IMR-90 (cell line): ENCODE results near the gene ALDH3B2. TPM values are rescaled to one million over a fixed set of nuclear protein-coding genes. Genes with fewer than 3 reads are reported as not detected.

Source experiments
- ATAC-seq: fragments of 200-7000 bp; cut with Tn5 transposase; 2 replicates; pipeline ENCODE4 v1.9.1; 2020; ENCODE audit warnings: low read depth, mild to moderate bottlenecking, moderate library complexity
- BruUV-seq: library from RNA; stranded (reverse); fragments of 400-500 nt; replicated peaks from 2 replicates; lab custom pipeline; 2021; lab: Mats Ljungman, UMichigan
- CTCF ChIA-PET: fragments of 300-600 bp; formaldehyde crosslinking; extraction: SDS; loops from one replicate; lab custom pipeline; 2021; ENCODE audit warnings: antibody characterized with exemption; lab: Yijun Ruan, JAX
- POLR2A ChIA-PET: fragments of 300-600 bp; sonication (Branson Sonifier 250); formaldehyde crosslinking; loops from one replicate; lab custom pipeline; 2022; ENCODE audit warnings: antibody characterized with exemption; ENCODE audit not compliant: unreplicated experiment; lab: Charles Lee
- DNase-seq: peaks from one replicate; pipeline ENCODE4 v3.0.0; 2013
- H2AFZ ChIP-seq: replicated peaks from 2 replicates; pipeline ENCODE3; 2013; ENCODE audit warnings: low read length, mild to moderate bottlenecking; ENCODE audit not compliant: poor library complexity
- H2AK5ac ChIP-seq: 2 replicates; pipeline ENCODE4 v1.6.1; 2013; ENCODE audit warnings: low read depth, low read length, inconsistent platforms
- H2AK9ac ChIP-seq: replicated peaks from 2 replicates; pipeline ENCODE3; 2013; ENCODE audit warnings: mild to moderate bottlenecking, low read depth, low read length, moderate library complexity; ENCODE audit not compliant: poor library complexity
- H2BK120ac ChIP-seq: 2 replicates; pipeline ENCODE4 v1.6.1; 2013; ENCODE audit warnings: low read depth, low read length, inconsistent platforms
- H2BK15ac ChIP-seq: 3 replicates; pipeline ENCODE4 v1.6.1; 2013; ENCODE audit warnings: low read depth, low read length, inconsistent platforms
- H2BK20ac ChIP-seq: 2 replicates; pipeline ENCODE4 v1.6.1; 2013; ENCODE audit warnings: low read depth, mild to moderate bottlenecking, inconsistent platforms, low read length, moderate library complexity
- H2BK5ac ChIP-seq: 2 replicates; pipeline ENCODE4 v1.6.1; 2013; ENCODE audit warnings: mild to moderate bottlenecking, low read depth, low read length, inconsistent platforms; ENCODE audit not compliant: poor library complexity, severe bottlenecking
- H3K14ac ChIP-seq: replicated peaks from 2 replicates; pipeline ENCODE4 v1.6.1; 2013; ENCODE audit warnings: low read depth, low read length, inconsistent platforms
- H3K18ac ChIP-seq: 2 replicates; pipeline ENCODE4 v1.6.1; 2013; ENCODE audit warnings: low read depth, low read length, control low read depth
- H3K23ac ChIP-seq: 2 replicates; pipeline ENCODE4 v1.6.1; 2013; ENCODE audit warnings: low read depth, low read length, inconsistent platforms
- H3K27ac ChIP-seq: 2 replicates; pipeline ENCODE4 v1.5.1; 2013; ENCODE audit warnings: mild to moderate bottlenecking, control low read depth, low read length; ENCODE audit not compliant: insufficient read depth
- H3K27me3 ChIP-seq: 2 replicates; pipeline ENCODE4 v1.6.1; 2013; ENCODE audit warnings: low read length; ENCODE audit not compliant: control insufficient read depth, insufficient read depth
- H3K36me3 ChIP-seq: 2 replicates; pipeline ENCODE4 v1.6.1; 2013; ENCODE audit warnings: low read length, mixed read lengths; ENCODE audit not compliant: control insufficient read depth, insufficient read depth
- H3K4ac ChIP-seq: 2 replicates; pipeline ENCODE4 v1.6.1; 2013; ENCODE audit warnings: low read depth, low read length, inconsistent platforms
- H3K4me1 ChIP-seq: 2 replicates; pipeline ENCODE4 v1.6.1; 2013; ENCODE audit warnings: low read length, mixed read lengths; ENCODE audit not compliant: control insufficient read depth, insufficient read depth
- H3K4me2 ChIP-seq: 2 replicates; pipeline ENCODE4 v1.6.1; 2013; ENCODE audit warnings: low read depth, mild to moderate bottlenecking, control low read depth, low read length, moderate library complexity
- H3K4me3 ChIP-seq: 2 replicates; pipeline ENCODE4 v1.5.1; 2013; ENCODE audit warnings: low read depth, mild to moderate bottlenecking, control low read depth, low read length, moderate library complexity; ENCODE audit not compliant: insufficient read depth
- H3K56ac ChIP-seq: 2 replicates; pipeline ENCODE4 v1.6.1; 2013; ENCODE audit warnings: low read length, inconsistent platforms; ENCODE audit not compliant: insufficient read depth; ENCODE audit errors: extremely low read depth
- H3K79me1 ChIP-seq, 2 experiments: 2 replicates each; pipeline ENCODE4 v1.6.1; 2013; ENCODE audit warnings: low read length in 2 of 2, inconsistent platforms in 1 of 2, low read depth in 1 of 2
- H3K9ac ChIP-seq: 2 replicates; pipeline ENCODE4 v1.6.1; 2013; ENCODE audit warnings: low read depth, low read length, control low read depth
- H3K9me1 ChIP-seq: 2 replicates; pipeline ENCODE4 v1.6.1; 2013; ENCODE audit warnings: low read length, inconsistent platforms; ENCODE audit not compliant: insufficient read depth
- H3K9me3 ChIP-seq: 2 replicates; pipeline ENCODE4 v1.6.1; 2013; ENCODE audit warnings: low read length; ENCODE audit not compliant: control insufficient read depth, insufficient read depth
- H4K20me1 ChIP-seq: 2 replicates; pipeline ENCODE4 v1.6.1; 2013; ENCODE audit warnings: low read length, inconsistent platforms; ENCODE audit not compliant: insufficient read depth
- H4K5ac ChIP-seq: 2 replicates; pipeline ENCODE4 v1.6.1; 2013; ENCODE audit warnings: mild to moderate bottlenecking, low read depth, low read length, control low read depth
- H4K8ac ChIP-seq, 2 experiments: 2 replicates each; pipeline ENCODE4 v1.6.1; 2013; ENCODE audit warnings: low read depth in 2 of 2, low read length in 2 of 2, control low read depth in 1 of 2, inconsistent platforms in 1 of 2
- H4K91ac ChIP-seq: 2 replicates; pipeline ENCODE4 v1.6.1; 2013; ENCODE audit warnings: low read depth, low read length, inconsistent platforms; ENCODE audit not compliant: insufficient read depth
- BHLHE40 ChIP-seq: fragments of 150-350 bp; IDR thresholded peaks from 2 replicates; pipeline ENCODE4 v1.6.1; 2016; ENCODE audit warnings: mild to moderate bottlenecking, low read depth, low read length
- CEBPB ChIP-seq: IDR thresholded peaks from 2 replicates; pipeline ENCODE4 v1.6.1; 2012; ENCODE audit warnings: low read depth, low read length, improper control_type of control experiment
- CHD1 ChIP-seq: IDR thresholded peaks from 2 replicates; pipeline ENCODE4 v1.6.1; 2012; ENCODE audit warnings: low read depth, low read length, improper control_type of control experiment
- CTCF ChIP-seq: conservative IDR thresholded peaks from 2 replicates; pipeline ENCODE4 v1.5.1; 2012; ENCODE audit warnings: mild to moderate bottlenecking, low read depth, low read length, improper control_type of control experiment
- ELK1 ChIP-seq: fragments of 150-350 bp; IDR thresholded peaks from 2 replicates; pipeline ENCODE4 v1.6.1; 2016; ENCODE audit warnings: low read depth, mild to moderate bottlenecking, low read length, moderate library complexity, borderline replicate concordance
- FOS ChIP-seq: fragments of 150-350 bp; IDR thresholded peaks from 2 replicates; pipeline ENCODE4 v1.6.1; 2016; ENCODE audit warnings: low read depth, low read length
- MAFK ChIP-seq: IDR thresholded peaks from 2 replicates; pipeline ENCODE4 v1.6.1; 2012; ENCODE audit warnings: low read depth, low read length, improper control_type of control experiment
- MAZ ChIP-seq: IDR thresholded peaks from 2 replicates; pipeline ENCODE4 v1.6.1; 2012; ENCODE audit warnings: low read depth, mild to moderate bottlenecking, low read length, improper control_type of control experiment, moderate library complexity, borderline replicate concordance
- MXI1 ChIP-seq: IDR thresholded peaks from 2 replicates; pipeline ENCODE4 v1.6.1; 2012; ENCODE audit warnings: low read depth, mild to moderate bottlenecking, low read length, moderate library complexity, borderline replicate concordance
- NFE2L2 ChIP-seq: fragments of 150-350 bp; IDR thresholded peaks from 2 replicates; pipeline ENCODE4 v1.6.1; 2016; ENCODE audit warnings: low read depth, mild to moderate bottlenecking, low read length
- POLR2A ChIP-seq: IDR thresholded peaks from 2 replicates; pipeline ENCODE4 v1.6.1; 2012; ENCODE audit warnings: mild to moderate bottlenecking, low read depth, low read length
- RAD21 ChIP-seq: IDR thresholded peaks from 2 replicates; pipeline ENCODE4 v1.6.1; 2012; ENCODE audit warnings: low read length, improper control_type of control experiment
- RCOR1 ChIP-seq: IDR thresholded peaks from 2 replicates; pipeline ENCODE4 v1.6.1; 2012; ENCODE audit warnings: mild to moderate bottlenecking, low read length, improper control_type of control experiment; ENCODE audit not compliant: insufficient replicate concordance
- RFX5 ChIP-seq: IDR thresholded peaks from 2 replicates; pipeline ENCODE4 v1.8.0; 2012; ENCODE audit warnings: low read depth, mild to moderate bottlenecking, low read length, moderate library complexity
- SMC3 ChIP-seq: fragments of 150-350 bp; IDR thresholded peaks from 2 replicates; pipeline ENCODE4 v1.6.1; 2016; ENCODE audit warnings: low read depth, mild to moderate bottlenecking, antibody characterized with exemption, low read length, moderate library complexity
- USF2 ChIP-seq: fragments of 150-350 bp; IDR thresholded peaks from 2 replicates; pipeline ENCODE4 v1.6.1; 2017; ENCODE audit warnings: mild to moderate bottlenecking, antibody characterized with exemption, low read length, low read depth
- WGBS, 2 experiments: methylation state at CpG; one replicate each; pipeline versions ENCODE4 v1.1.5 to v1.1.7; 2013; ENCODE audit warnings: missing lambda C conversion rate in 2 of 2; ENCODE audit not compliant: insufficient read length in 1 of 2; ENCODE audit errors: extremely low coverage in 2 of 2; 5-methylcytosine and 5-hydroxymethylcytosine counted together
- dilution Hi-C: fragments of 300-500 bp; cut with HindIII; formaldehyde crosslinking; loops from one replicate; pipeline ENCODE4 v1.14.3; 2018; ENCODE audit warnings: low sequenced_read_pairs; ENCODE audit not compliant: unreplicated experiment
- in situ Hi-C: fragments of 300-500 bp; cut with MboI; formaldehyde crosslinking; loops from 3 replicates; pipeline ENCODE4 v1.14.3; 2019; ENCODE audit warnings: low sequenced_read_pairs, inconsistent platforms, mixed read lengths
- intact Hi-C: fragments of 100-400 bp; cut with micrococcal nuclease; formaldehyde crosslinking; loops from 2 replicates; pipeline ENCODE4 v1.10.0; 2022
- polyA plus RNA-seq, 3 experiments: library from polyadenylated mRNA; depleted of rRNA; stranded (reverse); fragments of >200 nt; gene quantifications; 2 replicates each; pipeline ENCODE4 v1.2.3, GENCODE V29; 2012; ENCODE audit warnings: low replicate concordance in 1 of 3
- total RNA-seq: library from RNA; depleted of rRNA; stranded (reverse); fragments of >200 nt; gene quantifications from 2 replicates; pipeline ENCODE4 v1.2.3, GENCODE V29; 2012

ALDH3B2 gene
- total and polyA plus RNA-seq, 2 of the 4 experiments (the other 2 are of a cell fraction), result not detected

GRCh38 chr11:67689178-67689577 is 14.8 kb upstream of the ALDH3B2 start:
- CTCF ChIA-PET, result interaction anchor here (0.6 kb wide), 1 partner anchor 11 kb away, joined by 3 read pairs; no protein-coding TSS in a partner anchor

More at GRCh38 chr11:67689178-67689577, 14.8 kb upstream of the ALDH3B2 start:
- Histone ChIP-seq H2AK9ac (no peak overlapping the region), H3K9me1 (no peaks in the 10 kb centered on the region), H2BK120ac (no peak overlapping the region), H3K36me3 (no peaks in the 10 kb centered on the region), H3K4me2 (no peak overlapping the region), H3K4ac (no peak overlapping the region), H4K91ac (no peak overlapping the region), H3K56ac (no peak overlapping the region), H4K5ac (no peak overlapping the region), H3K9ac (no peak overlapping the region), H3K27ac (no peak overlapping the region), H2AFZ (no peak overlapping the region), H3K18ac (no peak overlapping the region), H2BK5ac (no peak overlapping the region), H3K79me1 (no peaks in the 10 kb centered on the region), H2BK15ac (no peak overlapping the region), H3K23ac (no peak overlapping the region), H3K14ac (no peak overlapping the region), H2BK20ac (no peak overlapping the region), H4K20me1 (no peaks in the 10 kb centered on the region), H3K27me3 (peaks cover 20% of the 10 kb centered on the region), H4K8ac (no peak overlapping the region), H3K4me3 (no peak overlapping the region), H3K9me3 (0 out of 2 replicates have a peak, but pooled peaks cover 2% of the 10 kb centered on the region), H2AK5ac (no peak overlapping the region), H3K4me1 (no peaks in the 10 kb centered on the region)
- TF ChIP-seq NFE2L2, result no peak
- TF ChIP-seq BHLHE40, result no peak
- no peak for TF ChIP-seq MAFK
- TF ChIP-seq MXI1, result no peak
- no peak for TF ChIP-seq SMC3
- no peak for TF ChIP-seq CTCF
- TF ChIP-seq POLR2A, result no peak
- no peak for TF ChIP-seq ELK1
- no peak for TF ChIP-seq CEBPB
- TF ChIP-seq RFX5, result no peak
- no peak for TF ChIP-seq RAD21
- no peak for TF ChIP-seq CHD1
- no peak for TF ChIP-seq FOS
- TF ChIP-seq USF2, result no peak
- TF ChIP-seq MAZ, result no peak
- TF ChIP-seq RCOR1, result no peak
- intact Hi-C loops (no loop called here), in situ Hi-C loops (no loop called here), dilution Hi-C loops (no loop called here)
- DNase-seq (no peak), ATAC-seq (no peak)
- BruUV-seq, result no TSS peak
- 80% methylated on average over 1 of the region's 4 CpGs; no CpG with 5 or more reads in 1 of the 2 experiments for WGBS, 2 experiments
- POLR2A ChIA-PET, result no interaction called here
